GM19193 (cell line): ENCODE data around the gene TRPV6.

Experiments
- POLR2A ChIP-seq: IDR thresholded peaks from 4 replicates; pipeline ENCODE4 v1.6.1; 2011; ENCODE audit not compliant: insufficient read depth, insufficient read length; ENCODE audit errors: extremely low read depth

TRPV6 gene

DNA sequence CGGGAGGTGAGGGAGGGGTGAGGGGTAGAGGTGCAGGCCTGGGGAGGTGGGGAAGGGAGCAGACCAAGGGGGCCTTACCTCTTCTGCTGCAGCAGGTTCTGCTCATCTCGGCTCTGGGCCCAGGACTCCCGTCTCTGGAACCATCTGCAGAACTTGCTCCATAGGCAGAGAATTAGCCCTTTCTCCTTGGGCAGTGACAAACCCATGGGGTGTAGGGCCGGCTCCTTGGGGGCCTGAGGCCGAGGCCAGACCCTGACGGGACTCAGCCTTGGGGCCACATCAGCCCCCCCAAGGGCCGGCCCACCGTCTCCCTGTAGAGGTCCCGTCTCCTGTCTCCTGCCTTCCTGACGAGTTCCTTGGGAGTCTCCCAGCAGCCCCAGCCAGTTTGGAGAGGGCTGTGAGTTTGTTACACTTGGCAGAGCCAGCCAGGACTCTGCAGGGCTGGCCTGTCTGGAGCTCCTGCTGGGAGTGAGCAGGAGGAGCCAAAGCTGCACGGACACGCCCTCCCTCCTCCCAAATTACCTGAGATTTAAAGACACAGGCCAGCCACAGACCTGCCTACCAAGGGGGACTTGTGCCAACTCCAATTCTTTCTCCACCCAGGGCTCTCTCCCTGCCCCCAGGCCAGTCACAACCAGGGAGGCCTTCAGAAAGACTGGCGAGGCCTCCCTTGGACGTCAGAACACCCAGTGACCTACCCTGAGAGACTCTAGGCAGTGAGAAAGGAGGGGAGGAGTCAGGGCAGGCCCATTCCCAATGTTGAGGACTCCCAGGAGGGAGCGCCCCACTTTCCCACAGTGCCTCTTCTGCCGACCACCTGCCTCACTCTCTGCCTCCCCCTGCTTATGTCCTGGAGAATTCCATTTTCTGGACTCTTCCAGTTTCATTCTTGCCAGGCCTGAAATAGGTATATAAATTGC is at the start of gene TRPV6:
TSS of gene TRPV6 (minus strand) at position 435 of the 920 bp plus-strand sequence.
- no peak for TF ChIP-seq POLR2A

GRCh38 chr7:142934056-142934455 is 48.5 kb upstream of the TRPV6 start:
- no peak for TF ChIP-seq POLR2A

DNA sequence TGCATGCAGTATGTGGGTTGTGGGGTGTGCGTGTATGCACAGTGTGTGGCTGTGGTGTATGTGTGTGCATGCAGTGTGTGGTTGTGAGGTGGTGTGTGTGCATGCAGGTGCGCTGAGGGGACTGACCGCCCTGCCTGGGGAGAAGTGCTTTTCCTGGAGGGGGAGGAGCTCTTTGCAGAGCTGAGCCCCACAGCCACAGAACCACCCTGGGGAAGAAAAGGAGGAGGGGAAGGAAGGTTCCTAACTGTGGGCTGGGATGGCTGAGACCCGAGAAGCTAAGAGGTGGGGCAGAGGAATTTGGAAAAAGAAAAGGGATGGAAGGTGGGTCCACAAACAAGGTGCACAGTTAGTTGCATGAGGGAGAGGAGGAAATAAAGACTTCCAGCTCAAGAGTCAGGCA is 48.1 kb upstream of the TRPV6 start, which contains the start of gene TRPV5:
TSS of gene TRPV5 (minus strand) at position 123 of the 400 bp plus-strand sequence. CDS start 287 bp downstream, outside the sequence.
- TF ChIP-seq POLR2A: no peak

GRCh38 chr7:142933092-142933475 is 47.5 kb upstream of the TRPV6 start:
- TF ChIP-seq POLR2A: no peak

- TF ChIP-seq POLR2A: no peak
These were observed 47.0 kb upstream of the TRPV6 start for GRCh38 chr7:142932386-142933091.

DNA sequence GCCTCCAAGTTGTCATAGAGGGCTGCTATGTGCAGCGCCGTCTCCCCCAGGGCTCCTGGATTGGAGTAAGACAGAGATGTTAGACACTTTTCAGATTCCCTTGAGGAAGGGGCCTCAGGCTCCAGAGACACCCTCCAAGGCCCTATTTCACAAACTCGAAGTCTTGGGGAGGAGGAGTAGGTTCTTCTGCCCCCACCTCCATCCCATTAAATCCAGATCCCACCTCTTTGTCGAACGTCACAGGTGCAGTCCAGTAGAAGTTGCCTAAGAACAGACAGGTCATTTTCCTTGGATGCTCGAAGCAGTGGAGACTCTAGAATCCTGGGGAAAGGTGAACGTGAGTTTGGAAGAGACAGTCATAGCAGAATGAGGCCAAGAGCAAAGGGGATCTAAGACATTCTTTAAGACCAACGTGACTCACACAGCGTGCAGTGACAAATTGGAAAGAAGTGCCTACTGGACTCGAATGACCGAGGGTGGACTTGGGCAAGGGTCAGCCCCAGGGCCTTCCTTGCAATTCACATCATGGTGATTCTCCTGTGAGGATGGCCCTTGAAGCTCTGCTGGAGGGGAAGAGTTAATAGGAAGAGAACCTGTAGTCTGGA is 44.7 kb upstream of the TRPV6 start:
- no peak for TF ChIP-seq POLR2A

GRCh38 chr7:142927949-142928348 is 42.4 kb upstream of the TRPV6 start:
- no peak for TF ChIP-seq POLR2A

GRCh38 chr7:142927085-142927745 is 41.7 kb upstream of the TRPV6 start:
- TF ChIP-seq POLR2A: no peak

- TF ChIP-seq POLR2A: no peak
These were observed 39.9 kb upstream of the TRPV6 start for GRCh38 chr7:142925413-142925812.

GRCh38 chr7:142923391-142923790 is 37.8 kb upstream of the TRPV6 start:
- no peak for TF ChIP-seq POLR2A

- no peak for TF ChIP-seq POLR2A
These were observed 34.1 kb upstream of the TRPV6 start for GRCh38 chr7:142919656-142920055.

GRCh38 chr7:142918901-142919300 is 33.4 kb upstream of the TRPV6 start:
- TF ChIP-seq POLR2A: no peak

- no peak for TF ChIP-seq POLR2A
These were observed 31.9 kb upstream of the TRPV6 start for GRCh38 chr7:142917447-142917846.

DNA sequence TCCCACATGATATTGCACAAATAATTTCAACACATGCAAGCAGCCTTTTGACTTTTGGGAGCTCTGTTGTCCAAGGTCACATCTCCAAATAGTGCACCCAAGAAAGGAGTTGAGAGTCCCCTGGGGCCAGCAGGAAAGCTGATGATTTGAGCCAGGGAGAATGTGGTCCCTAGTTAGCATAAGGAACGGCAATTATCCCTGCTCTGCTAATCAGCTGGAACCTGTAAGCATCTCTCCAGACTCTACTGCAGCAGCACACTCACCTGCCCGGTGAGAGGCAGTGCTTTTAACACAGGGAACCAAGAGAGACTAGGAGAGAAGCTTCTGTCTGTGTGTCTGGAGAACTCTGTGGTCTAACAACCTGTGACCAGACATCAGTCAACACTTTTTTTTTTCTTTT is 31.0 kb upstream of the TRPV6 start:
- no peak for TF ChIP-seq POLR2A

- no peak for TF ChIP-seq POLR2A
These were observed 29.8 kb upstream of the TRPV6 start for GRCh38 chr7:142915315-142915714.
